Keratinocyte (primary cell): ENCODE results near the gene RAB5A.

Source experiments
- EZH2 ChIP-seq: IDR thresholded peaks from one replicate; pipeline ENCODE4 v1.6.1; 2012; ENCODE audit warnings: inconsistent platforms, mild to moderate bottlenecking, low read length, moderate library complexity
- TF ChIP-seq, protein P1 (sequence below), 3 experiments: IDR thresholded peaks in 1 of 3; conservative IDR thresholded peaks in 1 of 3; optimal IDR thresholded peaks in 1 of 3; 2 replicates in 2 of 3; 3 replicates in 1 of 3; pipeline versions ENCODE3 to v1.5.1; 2011; ENCODE audit warnings: low read length in 3 of 3, mild to moderate bottlenecking in 3 of 3, moderate library complexity in 2 of 3, control low read depth in 1 of 3, inconsistent platforms in 1 of 3; ENCODE audit not compliant: insufficient read depth in 2 of 3; ENCODE audit errors: extremely low read depth in 1 of 3

DNA sequence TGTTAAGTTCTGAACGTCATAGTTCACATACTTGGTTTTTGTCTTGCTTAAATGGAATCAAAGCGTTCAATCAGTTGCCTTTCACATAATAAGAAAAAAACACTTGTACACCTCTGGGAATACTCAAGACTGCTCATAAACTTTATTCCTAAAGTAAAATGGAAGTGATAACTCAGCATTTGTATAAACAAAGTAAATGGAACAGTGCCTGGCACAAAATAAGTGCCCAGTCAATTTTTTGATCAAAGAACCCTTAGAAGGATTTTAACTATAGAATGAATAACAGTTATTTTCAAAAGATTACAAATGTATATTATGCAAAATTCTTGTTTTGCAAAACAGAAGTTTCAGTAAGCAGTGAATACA, 1.3 kb downstream of the RAB5A start:
- TF ChIP-seq, protein P1, sequence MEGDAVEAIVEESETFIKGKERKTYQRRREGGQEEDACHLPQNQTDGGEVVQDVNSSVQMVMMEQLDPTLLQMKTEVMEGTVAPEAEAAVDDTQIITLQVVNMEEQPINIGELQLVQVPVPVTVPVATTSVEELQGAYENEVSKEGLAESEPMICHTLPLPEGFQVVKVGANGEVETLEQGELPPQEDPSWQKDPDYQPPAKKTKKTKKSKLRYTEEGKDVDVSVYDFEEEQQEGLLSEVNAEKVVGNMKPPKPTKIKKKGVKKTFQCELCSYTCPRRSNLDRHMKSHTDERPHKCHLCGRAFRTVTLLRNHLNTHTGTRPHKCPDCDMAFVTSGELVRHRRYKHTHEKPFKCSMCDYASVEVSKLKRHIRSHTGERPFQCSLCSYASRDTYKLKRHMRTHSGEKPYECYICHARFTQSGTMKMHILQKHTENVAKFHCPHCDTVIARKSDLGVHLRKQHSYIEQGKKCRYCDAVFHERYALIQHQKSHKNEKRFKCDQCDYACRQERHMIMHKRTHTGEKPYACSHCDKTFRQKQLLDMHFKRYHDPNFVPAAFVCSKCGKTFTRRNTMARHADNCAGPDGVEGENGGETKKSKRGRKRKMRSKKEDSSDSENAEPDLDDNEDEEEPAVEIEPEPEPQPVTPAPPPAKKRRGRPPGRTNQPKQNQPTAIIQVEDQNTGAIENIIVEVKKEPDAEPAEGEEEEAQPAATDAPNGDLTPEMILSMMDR (optimal IDR thresholded peaks at IDR 0.05 in 1 of 3, IDR thresholded peaks at IDR 0.05 in 1 of 3, conservative IDR thresholded peaks at IDR 0.05 in 1 of 3; ENCODE audit: extremely low read depth in 1 of 3, insufficient read depth in 2 of 3, low read length in 3 of 3), result no peak
- TF ChIP-seq EZH2, result no peak
